Endothelial cell of umbilical vein (primary cell): Measurements from ENCODE around the gene CCNK. TPM values are rescaled to one million over a fixed set of nuclear protein-coding genes. Genes with fewer than 3 reads are reported as not detected.

Experiments used
- BruUV-seq: library from RNA; stranded (reverse); fragments of 400-500 nt; replicated peaks from 2 replicates; lab custom pipeline; 2021; lab: Mats Ljungman, UMichigan
- CTCF ChIA-PET: fragments of 300-600, 350-600 bp; sonication (Branson Sonifier 250); formaldehyde crosslinking; loops from one replicate; lab custom pipeline; 2021; ENCODE audit warnings: antibody characterized with exemption, inconsistent platforms; lab: Charles Lee
- POLR2A ChIA-PET: fragments of 300-600, 350-600 bp; sonication (Branson Sonifier 250); formaldehyde crosslinking; loops from one replicate; lab custom pipeline; 2021; ENCODE audit warnings: antibody characterized with exemption, inconsistent platforms; lab: Charles Lee
- DNase-seq: peaks from one replicate; pipeline ENCODE4 v3.0.0-alpha.2; 2011; ENCODE audit warnings: low read depth, low spot score
- FAIRE-seq: peaks from 2 replicates; lab custom pipeline; 2011; peaks lifted over from hg19 to GRCh38; lab: Jason Lieb, UNC
- H2AFZ ChIP-seq: 2 replicates; pipeline ENCODE4 v1.6.0; 2012; ENCODE audit warnings: low read depth, low read length, control low read depth, inconsistent platforms
- H3K27ac ChIP-seq: 2 replicates; pipeline ENCODE4 v1.5.1; 2011; ENCODE audit warnings: low read depth, mild to moderate bottlenecking, control low read depth, low read length, moderate library complexity; ENCODE audit not compliant: insufficient read depth
- H3K27me3 ChIP-seq, 2 experiments: 2 replicates each; pipeline versions ENCODE4 v1.6.0 to v1.6.1; 2011; ENCODE audit warnings: low read length in 2 of 2, mixed read lengths in 1 of 2; ENCODE audit not compliant: control insufficient read depth in 2 of 2, insufficient read depth in 2 of 2
- H3K36me3 ChIP-seq, 2 experiments: 2 replicates in 1 of 2; 3 replicates in 1 of 2; pipeline ENCODE4 v1.5.1; 2011; ENCODE audit warnings: low read length in 2 of 2, mild to moderate bottlenecking in 1 of 2, moderate library complexity in 1 of 2; ENCODE audit not compliant: control insufficient read depth in 2 of 2, insufficient read depth in 2 of 2; ENCODE audit errors: extremely low read depth in 1 of 2
- H3K4me1 ChIP-seq: 3 replicates; pipeline ENCODE4 v1.5.1; 2011; ENCODE audit warnings: mild to moderate bottlenecking, low read length; ENCODE audit not compliant: control insufficient read depth, insufficient read depth; ENCODE audit errors: extremely low read depth
- H3K4me2 ChIP-seq: 2 replicates; pipeline ENCODE4 v1.6.1; 2011; ENCODE audit warnings: low read length, control low read depth, mixed read lengths; ENCODE audit not compliant: insufficient read depth
- H3K4me3 ChIP-seq, 3 experiments: fragments of 200-600 bp in 1 of 3; sonication (generic), shearing (Covaris generic) in 1 of 3; replicated peaks in 1 of 3; 2 replicates each; pipeline ENCODE4 v1.5.1; 2011 to 2016; ENCODE audit warnings: control low read depth in 3 of 3, low read length in 3 of 3, mild to moderate bottlenecking in 2 of 3, inconsistent platforms in 1 of 3, low read depth in 1 of 3, moderate library complexity in 1 of 3; ENCODE audit not compliant: insufficient read depth in 1 of 3
- H3K79me2 ChIP-seq: 2 replicates; pipeline ENCODE4 v1.6.0; 2012; ENCODE audit warnings: low read length, inconsistent platforms; ENCODE audit not compliant: control insufficient read depth, insufficient read depth
- H3K9ac ChIP-seq: replicated peaks from 2 replicates; pipeline ENCODE3; 2011; ENCODE audit warnings: low read length, control low read depth; ENCODE audit not compliant: insufficient read depth; ENCODE audit errors: extremely low read depth
- H3K9me1 ChIP-seq: replicated peaks from 3 replicates; pipeline ENCODE4 v1.6.0; 2011; ENCODE audit warnings: mild to moderate bottlenecking, low read length; ENCODE audit not compliant: control insufficient read depth, insufficient read depth; ENCODE audit errors: extremely low read depth
- H3K9me3 ChIP-seq: replicated peaks from 2 replicates; pipeline ENCODE4 v1.5.1; 2012; ENCODE audit warnings: low read length, inconsistent platforms; ENCODE audit not compliant: control insufficient read depth, insufficient read depth
- H4K20me1 ChIP-seq: replicated peaks from 2 replicates; pipeline ENCODE3; 2011; ENCODE audit warnings: mild to moderate bottlenecking, low read length; ENCODE audit not compliant: control insufficient read depth, insufficient read depth; ENCODE audit errors: extremely low read depth
- EZH2 ChIP-seq: IDR thresholded peaks from 2 replicates; pipeline ENCODE4 v1.6.1; 2012; ENCODE audit warnings: borderline replicate concordance, low read depth, mild to moderate bottlenecking, moderate library complexity, low read length, inconsistent platforms; ENCODE audit not compliant: severe bottlenecking
- FOS ChIP-seq: IDR thresholded peaks from 2 replicates; pipeline ENCODE4 v1.6.1; 2011; ENCODE audit warnings: mild to moderate bottlenecking, low read length, moderate library complexity, borderline replicate concordance; ENCODE audit not compliant: insufficient read depth
- GATA2 ChIP-seq: IDR thresholded peaks from 2 replicates; pipeline ENCODE4 v1.7.0; 2011; ENCODE audit warnings: low read depth, mild to moderate bottlenecking, moderate library complexity, mixed read lengths, low read length; ENCODE audit not compliant: insufficient read length, insufficient read depth
- JUN ChIP-seq: IDR thresholded peaks from 2 replicates; pipeline ENCODE4 v1.6.1; 2011; ENCODE audit warnings: borderline replicate concordance, low read depth; ENCODE audit not compliant: insufficient read length, insufficient read depth
- POLR2A ChIP-seq: IDR thresholded peaks from 2 replicates; pipeline ENCODE4 v1.6.1; 2012; ENCODE audit warnings: low read depth, mild to moderate bottlenecking, control low read depth, low read length
- POLR2AphosphoS5 ChIP-seq: IDR thresholded peaks from 2 replicates; pipeline ENCODE4 v1.6.1; 2012; ENCODE audit warnings: low read depth, mild to moderate bottlenecking, control low read depth, low read length, moderate library complexity; ENCODE audit not compliant: insufficient read depth
- dilution Hi-C: fragments of 300-500 bp; cut with MboI; formaldehyde crosslinking; loops from one replicate; pipeline ENCODE4 v1.15.0; 2019; ENCODE audit warnings: low sequenced_read_pairs; ENCODE audit not compliant: extremely low pct_ligation_motif_present
- intact Hi-C: fragments of 100-400 bp; cut with micrococcal nuclease; formaldehyde crosslinking; loops from one replicate; pipeline ENCODE4 v1.10.0; 2022
- polyA plus RNA-seq, 4 experiments: library from polyadenylated mRNA; depleted of rRNA in 3 of 4; stranded (reverse) in 3 of 4; unstranded in 1 of 4; fragments of >200 nt; gene quantifications; 2 replicates each; pipeline versions ENCODE4 v1.2.1 to v1.2.3, GENCODE V29; 2011 to 2012; ENCODE audit warnings: missing spikeins in 1 of 4
- total RNA-seq: library from RNA; stranded (reverse); gene quantifications from 2 replicates; pipeline ENCODE4 v1.2.3, GENCODE V29; 2021
- TF ChIP-seq, protein P1 (sequence below): IDR thresholded peaks from 2 replicates; pipeline ENCODE4 v1.6.1; 2011; ENCODE audit not compliant: insufficient read depth, insufficient read length
- TF ChIP-seq, protein P2 (sequence below), 2 donors: IDR thresholded peaks; 1 replicate in 1 of 2; 2 replicates in 1 of 2; pipeline ENCODE4 v1.5.1; 2011; ENCODE audit warnings: low read length in 2 of 2, mild to moderate bottlenecking in 2 of 2, moderate library complexity in 2 of 2, control low read depth in 1 of 2, inconsistent platforms in 1 of 2, low read depth in 1 of 2; ENCODE audit not compliant: insufficient read depth in 1 of 2; ENCODE audit errors: extremely low read depth in 1 of 2

Gene CCNK
- total and polyA plus RNA-seq, 2 donors (not counting 3 experiments of a cell fraction or from before 2014, with no cell fraction given), result 11.9 to 59.3 TPM

GRCh38 chr14:99476864-99477263 is 4.3 kb upstream of the CCNK start:
- H3K9me3 ChIP-seq, result no peaks in the 10 kb centered on the region
- ChIA-PET CTCF (no interaction called here), POLR2A (no interaction called here)
- no peaks in the 10 kb centered on the region for H3K9me1 ChIP-seq
- H2AFZ ChIP-seq, result no peak overlapping the region
- DNase-seq, result no peak
- FAIRE-seq, result no peak
- peaks cover 12% of the 10 kb centered on the region for H3K4me1 ChIP-seq
- no TSS peak for BruUV-seq
- no peaks in the 10 kb centered on the region for H3K36me3 ChIP-seq
- TF ChIP-seq JUN (no peak), POLR2A (no peak), FOS (no peak), GATA2 (no peak), POLR2AphosphoS5 (no peak), EZH2 (no peak)
- TF ChIP-seq, protein P1, sequence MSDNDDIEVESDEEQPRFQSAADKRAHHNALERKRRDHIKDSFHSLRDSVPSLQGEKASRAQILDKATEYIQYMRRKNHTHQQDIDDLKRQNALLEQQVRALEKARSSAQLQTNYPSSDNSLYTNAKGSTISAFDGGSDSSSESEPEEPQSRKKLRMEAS, result no peak
- TF ChIP-seq, protein P2, sequence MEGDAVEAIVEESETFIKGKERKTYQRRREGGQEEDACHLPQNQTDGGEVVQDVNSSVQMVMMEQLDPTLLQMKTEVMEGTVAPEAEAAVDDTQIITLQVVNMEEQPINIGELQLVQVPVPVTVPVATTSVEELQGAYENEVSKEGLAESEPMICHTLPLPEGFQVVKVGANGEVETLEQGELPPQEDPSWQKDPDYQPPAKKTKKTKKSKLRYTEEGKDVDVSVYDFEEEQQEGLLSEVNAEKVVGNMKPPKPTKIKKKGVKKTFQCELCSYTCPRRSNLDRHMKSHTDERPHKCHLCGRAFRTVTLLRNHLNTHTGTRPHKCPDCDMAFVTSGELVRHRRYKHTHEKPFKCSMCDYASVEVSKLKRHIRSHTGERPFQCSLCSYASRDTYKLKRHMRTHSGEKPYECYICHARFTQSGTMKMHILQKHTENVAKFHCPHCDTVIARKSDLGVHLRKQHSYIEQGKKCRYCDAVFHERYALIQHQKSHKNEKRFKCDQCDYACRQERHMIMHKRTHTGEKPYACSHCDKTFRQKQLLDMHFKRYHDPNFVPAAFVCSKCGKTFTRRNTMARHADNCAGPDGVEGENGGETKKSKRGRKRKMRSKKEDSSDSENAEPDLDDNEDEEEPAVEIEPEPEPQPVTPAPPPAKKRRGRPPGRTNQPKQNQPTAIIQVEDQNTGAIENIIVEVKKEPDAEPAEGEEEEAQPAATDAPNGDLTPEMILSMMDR (IDR thresholded peaks at IDR 0.05; ENCODE audit: extremely low read depth in 1 of 2, insufficient read depth in 1 of 2, low read depth in 1 of 2, low read length in 2 of 2), result no peak
- no peaks in the 10 kb centered on the region for H3K27me3 ChIP-seq
- no peak overlapping the region for H3K4me2 ChIP-seq
- intact Hi-C loops (no loop called here), dilution Hi-C loops (no loop called here)
- no peak overlapping the region for H3K4me3 ChIP-seq
- no peak overlapping the region for H3K9ac ChIP-seq
- no peak overlapping the region for H3K27ac ChIP-seq
- H3K79me2 ChIP-seq, result peaks cover 82% of the 10 kb centered on the region
- peaks cover 3% of the 10 kb centered on the region for H4K20me1 ChIP-seq
